Right cardiac atrium (tissue), 5 donors: ENCODE measurements around the gene STXBP1. TPM values are rescaled to one million over a fixed set of nuclear protein-coding genes. Genes with fewer than 3 reads are reported as not detected.

Experiments used
- ATAC-seq, 2 donors: fragments of 200-7000 bp; cut with Tn5 transposase; one replicate each; pipeline versions ENCODE4 v1.8.0 to v1.9.1; 2020; ENCODE audit warnings: moderate library complexity in 2 of 2, mild to moderate bottlenecking in 1 of 2
- DNase-seq, 3 donors: peaks; one replicate each; pipeline ENCODE4 v3.0.0-alpha.2; 2020
- H3K27ac ChIP-seq: one replicate; pipeline ENCODE4 v1.5.1; 2013; ENCODE audit warnings: mild to moderate bottlenecking, low read length, control low read depth, moderate library complexity
- H3K27me3 ChIP-seq: one replicate; pipeline ENCODE4 v1.6.1; 2013; ENCODE audit not compliant: control insufficient read depth, insufficient read depth
- H3K4me1 ChIP-seq: one replicate; pipeline ENCODE4 v1.6.1; 2013; ENCODE audit warnings: low read length; ENCODE audit not compliant: control insufficient read depth, insufficient read depth
- H3K4me3 ChIP-seq: one replicate; pipeline ENCODE4 v1.5.1; 2013; ENCODE audit warnings: low read length, control low read depth
- H3K9me3 ChIP-seq: one replicate; pipeline ENCODE4 v1.6.1; 2013; ENCODE audit warnings: low read length; ENCODE audit not compliant: control insufficient read depth
- WGBS: extraction: QIAGEN DNeasy Blood & Tissue Kit; methylation state at CpG from one replicate; pipeline ENCODE4 v1.1.7; 2013; 5-methylcytosine and 5-hydroxymethylcytosine counted together
- intact Hi-C, 4 donors: fragments of 100-400 bp; cut with DNase I; formaldehyde crosslinking; loops; one replicate each; pipeline versions ENCODE4 v1.11.0 to v1.14.0; 2022 to 2023
- polyA plus RNA-seq: library from polyadenylated mRNA; stranded (reverse); fragments of 200-250 nt; gene quantifications from one replicate; pipeline ENCODE4 v1.2.3, GENCODE V29; 2013
- total RNA-seq, 4 donors: library from RNA; stranded (reverse); fragmentation: NEBNext Ultra II Directional; extraction: Animal tissue kit (Norgen Biotek cat#: 25700); gene quantifications; one replicate each; pipeline ENCODE4 v1.2.1, GENCODE V29; 2021
- donor health status: healthy with polysubstance abuse.
- donor health status: DM: no; HTN: yes; CAD: no.
- donor health status: DM: no; HTN: no; CAD: no.
- donor health status: DM: no; HTN: yes; CAD: no; lungs with severe emphysema.
- donor health status: DM: yes; HTN: yes; CAD: no.

The STXBP1 gene
- total and polyA plus RNA-seq, 5 donors, result 19.4 to 43.3 (median 39.8) TPM

DNA sequence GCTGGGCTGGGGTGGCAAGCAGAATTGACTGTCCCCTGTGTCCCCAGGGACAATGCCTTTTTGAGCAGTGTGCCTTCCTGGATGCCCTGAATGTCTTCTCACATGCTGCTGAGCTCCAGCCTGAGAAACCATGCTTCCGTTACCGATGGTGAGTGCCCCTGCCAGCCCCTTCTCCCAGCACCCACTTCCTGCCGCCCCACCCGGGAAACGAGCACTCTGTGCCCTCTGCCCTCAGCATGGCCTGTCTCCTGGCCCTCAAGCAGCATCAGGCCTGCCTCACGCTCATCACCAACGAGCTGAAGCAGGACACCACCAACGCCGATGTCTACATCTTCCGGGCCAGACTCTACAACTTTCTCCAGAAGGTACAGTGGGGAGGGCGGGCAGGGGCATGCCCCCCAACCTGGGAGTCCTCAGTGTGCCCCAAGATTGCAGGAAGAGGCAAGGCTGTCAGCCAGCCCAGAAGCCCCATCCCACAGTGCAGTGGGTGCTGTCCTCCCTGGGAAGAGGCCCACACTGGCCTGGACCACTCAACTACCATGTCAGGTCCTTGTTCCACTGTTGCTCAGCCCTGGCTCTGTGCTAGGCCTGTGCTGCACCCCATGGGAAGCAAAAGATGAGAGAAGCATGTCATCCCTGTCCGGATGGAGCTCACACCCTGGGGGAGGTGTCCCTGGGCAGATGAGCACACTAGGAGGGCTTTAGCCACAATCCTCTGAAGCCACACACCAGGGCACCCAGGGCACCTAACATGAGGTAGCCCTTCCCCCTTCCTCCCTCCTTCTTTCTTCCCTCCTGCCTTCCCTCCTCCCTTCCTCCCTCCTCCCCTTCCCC is 108.2 kb downstream of the STXBP1 start:
- intact Hi-C loops, result loop anchor here in 1 of 4 donors (5.0 kb wide), 1 partner anchor 218 kb away; no protein-coding TSS in a partner anchor
- Histone ChIP-seq H3K9me3 (no peaks in the 10 kb centered on the region), H3K4me1 (no peaks in the 10 kb centered on the region), H3K27ac (no peak overlapping the region), H3K27me3 (no peaks in the 10 kb centered on the region), H3K4me3 (no peak overlapping the region)
- no peak for ATAC-seq
- WGBS, result 76% methylated on average over 12 of the region's 12 CpGs
- DNase-seq, result peak in 1 of 3 donors; percentile 43

- H3K4me3 ChIP-seq, result no peak overlapping the region
Observed at GRCh38 chr9:127720865-127721227, 108.8 kb downstream of the STXBP1 start.

GRCh38 chr9:127721391-127721821 is 109.3 kb downstream of the STXBP1 start:
- WGBS, result 55% methylated on average over 11 of the region's 11 CpGs
- DNase-seq, result peak in 1 of 3 donors; percentile 24
- Histone ChIP-seq H3K27ac (no peak overlapping the region), H3K9me3 (no peaks in the 10 kb centered on the region), H3K27me3 (no peaks in the 10 kb centered on the region), H3K4me3 (no peak overlapping the region), H3K4me1 (no peaks in the 10 kb centered on the region)
- no peak for ATAC-seq
- intact Hi-C loops, result loop anchor here in 1 of 4 donors (5.0 kb wide), 1 partner anchor 219 kb away; no protein-coding TSS in a partner anchor

More at GRCh38 chr9:127720865-127721227, 108.8 kb downstream of the STXBP1 start:
- intact Hi-C loops, result loop anchor here in 1 of 4 donors (5.0 kb wide), 1 partner anchor 219 kb away; no protein-coding TSS in a partner anchor
- Histone ChIP-seq H3K4me1 (no peaks in the 10 kb centered on the region), H3K27ac (no peak overlapping the region), H3K27me3 (no peaks in the 10 kb centered on the region), H3K9me3 (no peaks in the 10 kb centered on the region)
- peak in 1 of 3 donors; percentile 39 for DNase-seq
- no peak for ATAC-seq

- no peaks in the 10 kb centered on the region for H3K9me3 ChIP-seq
- no peaks in the 10 kb centered on the region for H3K27me3 ChIP-seq
- intact Hi-C loops, result loop anchor here in 1 of 4 donors (5.0 kb wide), 1 partner anchor 220 kb away; no protein-coding TSS in a partner anchor
- H3K4me1 ChIP-seq, result no peaks in the 10 kb centered on the region
- 79% methylated on average over 12 of the region's 12 CpGs for WGBS
- ATAC-seq (no peak), DNase-seq (peak in 1 of 3 donors; percentile 35)
- no peak overlapping the region for H3K4me3 ChIP-seq
- no peak overlapping the region for H3K27ac ChIP-seq
Observed at GRCh38 chr9:127722055-127722745, 110.1 kb downstream of the STXBP1 start.

- WGBS, result 96% methylated on average over 13 of the region's 13 CpGs
- DNase-seq (peak in 1 of 3 donors; percentile 51), ATAC-seq (no peak)
- Histone ChIP-seq H3K9me3 (no peaks in the 10 kb centered on the region), H3K27ac (no peak overlapping the region), H3K4me3 (no peak overlapping the region), H3K4me1 (no peaks in the 10 kb centered on the region), H3K27me3 (no peaks in the 10 kb centered on the region)
- intact Hi-C loops, result loop anchor here in 1 of 4 donors (5.0 kb wide), 1 partner anchor 221 kb away; no protein-coding TSS in a partner anchor
Observed at GRCh38 chr9:127723013-127723412, 110.9 kb downstream of the STXBP1 start.

GRCh38 chr9:127723444-127723843 is 111.4 kb downstream of the STXBP1 start:
- Histone ChIP-seq H3K27ac (no peak overlapping the region), H3K4me3 (no peak overlapping the region), H3K4me1 (no peaks in the 10 kb centered on the region), H3K27me3 (no peaks in the 10 kb centered on the region), H3K9me3 (no peaks in the 10 kb centered on the region)
- 85% methylated on average over 5 of the region's 5 CpGs for WGBS
- DNase-seq (peak in 2 of 3 donors; percentile 46 to 57), ATAC-seq (peak in 1 of 2 donors; percentile 7)
- intact Hi-C loops, result loop anchor here in 1 of 4 donors (5.0 kb wide), 1 partner anchor 221 kb away; no protein-coding TSS in a partner anchor

DNA sequence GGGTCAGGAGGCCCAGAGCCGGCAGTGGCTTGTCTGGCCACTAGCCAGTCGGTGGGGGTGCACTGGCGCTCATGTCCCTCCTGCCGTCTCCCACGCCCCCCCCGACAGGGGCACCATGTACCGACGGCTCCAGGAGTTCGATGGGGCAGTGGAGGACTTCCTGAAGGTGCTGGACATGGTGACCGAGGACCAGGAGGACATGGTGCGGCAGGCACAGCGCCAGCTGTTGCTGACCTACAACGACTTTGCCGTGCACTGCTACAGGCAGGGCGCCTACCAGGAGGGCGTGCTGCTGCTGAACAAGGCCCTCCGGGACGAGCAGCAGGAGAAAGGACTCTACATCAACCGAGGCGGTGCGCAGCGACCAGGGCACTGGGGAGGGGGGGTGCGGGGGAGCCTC is 111.9 kb downstream of the STXBP1 start:
- Histone ChIP-seq H3K27me3 (no peaks in the 10 kb centered on the region), H3K4me3 (no peak overlapping the region), H3K27ac (no peak overlapping the region), H3K9me3 (no peaks in the 10 kb centered on the region), H3K4me1 (no peaks in the 10 kb centered on the region)
- DNase-seq (peak in 2 of 3 donors; percentile 68 to 70), ATAC-seq (peak; percentile 10 to 30)
- intact Hi-C loops, result loop anchor here in 1 of 4 donors (5.0 kb wide), 1 partner anchor 222 kb away; no protein-coding TSS in a partner anchor
- 45% methylated on average over 23 of the region's 23 CpGs for WGBS

GRCh38 chr9:127726871-127727270 is 114.8 kb downstream of the STXBP1 start:
- WGBS, result 80% methylated on average over 8 of the region's 8 CpGs
- DNase-seq, result peak in 1 of 3 donors; percentile 40
- no peaks in the 10 kb centered on the region for H3K4me1 ChIP-seq
- H3K4me3 ChIP-seq, result no peak overlapping the region
- no peaks in the 10 kb centered on the region for H3K9me3 ChIP-seq
- no peaks in the 10 kb centered on the region for H3K27me3 ChIP-seq
- no peak for ATAC-seq
- intact Hi-C loops, result no loop called here
- no peak overlapping the region for H3K27ac ChIP-seq

- 87% methylated on average over 8 of the region's 8 CpGs for WGBS
- Histone ChIP-seq H3K4me1 (no peaks in the 10 kb centered on the region), H3K4me3 (no peak overlapping the region), H3K9me3 (no peaks in the 10 kb centered on the region), H3K27me3 (no peaks in the 10 kb centered on the region), H3K27ac (no peak overlapping the region)
- ATAC-seq (no peak), DNase-seq (peak in 1 of 3 donors; percentile 20)
- intact Hi-C loops, result no loop called here
Observed at GRCh38 chr9:127728808-127729207, 116.7 kb downstream of the STXBP1 start.

DNA sequence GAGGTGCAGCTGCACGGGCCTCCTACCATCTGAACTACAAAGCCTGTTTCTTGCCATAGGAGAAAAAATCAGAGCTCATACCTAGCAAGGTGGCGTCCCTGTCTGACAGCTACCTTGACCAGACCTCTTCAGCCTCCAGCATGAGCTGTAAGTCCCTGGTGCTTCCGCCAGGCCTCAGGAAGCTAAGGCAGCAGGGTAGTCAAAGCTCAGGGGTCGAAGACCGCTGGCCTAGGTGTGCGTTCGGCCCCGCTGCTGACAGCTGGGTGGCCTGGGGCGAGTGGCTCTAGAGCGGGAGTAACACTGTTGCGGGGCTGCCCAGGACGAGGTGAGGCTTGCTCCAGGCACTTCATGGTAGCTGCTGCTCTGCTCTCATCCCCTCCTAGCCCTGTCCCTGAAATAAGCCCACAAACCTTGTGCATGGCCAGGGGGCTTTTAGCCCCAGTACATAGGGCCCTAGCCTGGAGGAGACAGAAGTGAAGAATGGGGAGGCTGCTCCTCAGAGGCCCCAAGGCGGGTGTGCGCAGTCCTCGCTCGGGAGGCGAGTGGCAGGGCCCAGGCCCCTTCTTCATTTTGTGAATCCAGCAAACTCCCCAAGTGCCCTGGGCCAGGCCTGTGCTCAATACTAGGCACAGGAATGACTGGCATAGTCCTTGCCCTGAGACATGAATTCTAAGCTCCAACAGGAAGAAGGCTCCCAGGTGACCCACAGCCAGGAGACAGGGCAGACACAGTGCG is 117.6 kb downstream of the STXBP1 start:
- peaks cover 6% of the 10 kb centered on the region for H3K4me1 ChIP-seq
- no peaks in the 10 kb centered on the region for H3K27me3 ChIP-seq
- intact Hi-C loops, result loop anchor here (5.0 to 10.0 kb wide), 4 partner anchors 137 to 195 kb away; partner anchors contain the start of gene AK1 (in 2 of the 4)
- DNase-seq (peak in 2 of 3 donors; percentile 3 to 32), ATAC-seq (no peak)
- H3K27ac ChIP-seq, result no peak overlapping the region
- WGBS, result 88% methylated on average over 18 of the region's 18 CpGs
- no peak overlapping the region for H3K4me3 ChIP-seq
- H3K9me3 ChIP-seq, result no peaks in the 10 kb centered on the region
